ENCODE measurements around the gene TBX15.
"Not testable (repeated sequence)": the region's sequence is repeated elsewhere in the genome, so short reads cannot be mapped to it uniquely, and the experiment has no call there.

Gene TBX15

DNA sequence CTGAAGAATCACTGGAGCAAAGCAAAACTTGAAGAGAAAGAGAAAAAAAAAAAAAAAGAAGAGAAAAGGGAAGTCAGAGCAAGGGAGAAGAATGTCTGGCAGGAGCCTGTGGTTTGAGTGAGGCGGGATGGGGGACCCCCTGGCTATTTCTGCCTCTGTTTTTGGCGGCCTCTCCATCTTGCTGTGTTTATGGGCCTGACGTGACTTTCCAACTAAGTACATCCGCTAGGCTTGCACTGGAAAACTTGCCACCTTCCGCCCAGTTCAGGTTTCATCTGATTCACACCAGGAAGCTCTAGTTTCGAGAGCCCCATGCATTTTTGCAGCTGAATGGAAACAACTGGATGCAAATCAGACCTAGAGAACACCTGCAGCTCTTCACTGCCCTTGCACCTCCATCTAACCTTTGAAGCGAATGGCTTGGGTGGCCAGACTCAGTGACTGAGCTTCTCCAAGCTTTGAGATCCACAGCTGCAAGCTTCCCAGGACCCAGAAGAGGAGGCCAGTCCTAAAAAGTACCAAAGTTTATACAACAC, 28.0 kb downstream of the TBX15 start:
- TF ChIP-seq, protein P1, sequence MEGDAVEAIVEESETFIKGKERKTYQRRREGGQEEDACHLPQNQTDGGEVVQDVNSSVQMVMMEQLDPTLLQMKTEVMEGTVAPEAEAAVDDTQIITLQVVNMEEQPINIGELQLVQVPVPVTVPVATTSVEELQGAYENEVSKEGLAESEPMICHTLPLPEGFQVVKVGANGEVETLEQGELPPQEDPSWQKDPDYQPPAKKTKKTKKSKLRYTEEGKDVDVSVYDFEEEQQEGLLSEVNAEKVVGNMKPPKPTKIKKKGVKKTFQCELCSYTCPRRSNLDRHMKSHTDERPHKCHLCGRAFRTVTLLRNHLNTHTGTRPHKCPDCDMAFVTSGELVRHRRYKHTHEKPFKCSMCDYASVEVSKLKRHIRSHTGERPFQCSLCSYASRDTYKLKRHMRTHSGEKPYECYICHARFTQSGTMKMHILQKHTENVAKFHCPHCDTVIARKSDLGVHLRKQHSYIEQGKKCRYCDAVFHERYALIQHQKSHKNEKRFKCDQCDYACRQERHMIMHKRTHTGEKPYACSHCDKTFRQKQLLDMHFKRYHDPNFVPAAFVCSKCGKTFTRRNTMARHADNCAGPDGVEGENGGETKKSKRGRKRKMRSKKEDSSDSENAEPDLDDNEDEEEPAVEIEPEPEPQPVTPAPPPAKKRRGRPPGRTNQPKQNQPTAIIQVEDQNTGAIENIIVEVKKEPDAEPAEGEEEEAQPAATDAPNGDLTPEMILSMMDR (IDR thresholded peaks at IDR 0.05; ENCODE audit: insufficient read depth, low read depth, low read length, missing control alignments) = no peak
- peak; percentile 60 for DNase-seq (ENCODE audit: low read depth)
- H3K4me3 ChIP-seq (ENCODE audit: low read depth, low read length) = no peak overlapping the region

DNA sequence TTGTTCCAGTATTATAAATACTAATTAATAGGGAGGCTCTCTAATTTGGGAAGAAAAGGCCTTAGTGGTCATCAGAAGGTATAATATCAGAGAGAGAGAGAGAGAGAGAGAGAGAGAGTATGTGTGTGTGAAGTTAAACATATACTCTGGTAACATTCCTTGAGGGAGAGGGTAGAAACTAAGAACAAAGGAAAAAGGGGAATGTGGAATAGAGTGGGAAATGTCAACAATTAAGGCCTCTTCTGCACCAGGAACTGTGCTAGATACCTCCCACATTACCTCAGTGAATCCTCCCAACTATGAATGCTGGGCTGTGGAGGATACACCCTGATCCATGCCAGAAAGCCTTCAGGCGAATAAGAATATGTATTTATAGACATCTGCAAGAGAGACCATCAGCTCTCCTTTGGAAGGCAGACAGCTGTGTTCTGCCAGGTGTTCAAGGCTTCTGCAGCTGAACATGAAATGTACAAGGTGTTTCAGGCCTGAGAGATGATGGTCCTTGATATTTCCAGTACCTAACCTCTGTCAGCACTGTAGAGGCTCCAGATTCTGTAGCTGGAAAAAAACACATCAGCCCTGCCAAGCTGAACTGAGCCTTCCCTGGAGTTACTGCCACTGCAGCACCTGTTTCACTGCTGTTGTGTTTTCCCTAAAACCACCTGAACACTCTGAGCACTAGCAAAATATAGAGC, 29.1 kb downstream of the TBX15 start:
- H3K4me3 ChIP-seq (ENCODE audit: low read depth, low read length) = no peak overlapping the region
- TF ChIP-seq, protein P1 (IDR thresholded peaks at IDR 0.05; ENCODE audit: insufficient read depth, low read depth, low read length, missing control alignments) = no peak
- no peak for DNase-seq (ENCODE audit: low read depth)

DNA sequence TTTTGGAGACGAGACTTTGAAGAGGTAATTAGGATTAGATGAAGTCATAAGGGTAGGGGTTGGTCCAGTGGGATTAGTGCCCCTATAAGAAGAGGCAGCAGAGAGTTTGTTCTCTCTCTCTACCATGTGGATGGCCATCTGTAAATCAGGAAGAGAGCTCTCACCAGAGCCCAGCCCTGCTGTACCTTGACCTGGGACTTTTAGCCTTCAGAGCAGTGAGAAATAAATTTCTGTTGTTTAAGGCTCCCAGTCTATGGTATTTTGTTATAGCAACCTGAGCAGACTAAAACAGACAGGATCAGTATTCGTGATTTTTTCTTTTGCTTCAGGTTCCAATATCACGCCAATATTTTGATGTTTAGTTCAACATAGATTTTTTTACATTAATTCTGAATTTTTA, 30.0 kb downstream of the TBX15 start:
- no peak for DNase-seq (ENCODE audit: low read depth)
- no peak overlapping the region for H3K4me3 ChIP-seq (ENCODE audit: low read depth, low read length)
- TF ChIP-seq, protein P1 (IDR thresholded peaks at IDR 0.05; ENCODE audit: insufficient read depth, low read depth, low read length, missing control alignments) = no peak

DNA sequence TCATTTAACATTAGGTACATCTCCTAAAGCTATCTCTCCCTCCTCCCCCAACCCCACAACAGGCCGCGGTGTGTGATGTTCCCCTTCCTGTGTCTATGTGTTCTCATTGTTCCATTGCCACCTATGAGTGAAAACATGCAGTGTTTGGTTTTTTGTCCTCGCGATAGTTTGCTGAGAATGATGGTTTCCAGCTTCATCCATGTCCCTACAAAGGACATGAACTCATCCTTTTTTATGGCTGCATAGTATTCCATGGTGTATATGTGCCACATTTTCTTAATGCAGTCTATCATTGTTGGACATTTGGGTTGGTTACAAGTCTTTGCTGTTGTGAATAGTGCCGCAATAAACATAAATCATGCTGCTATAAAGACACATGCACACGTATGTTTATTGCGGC, 30.6 kb downstream of the TBX15 start:
- not testable (repeated sequence) for H3K4me3 ChIP-seq (ENCODE audit: low read depth, low read length); DNase-seq (ENCODE audit: low read depth)

DNA sequence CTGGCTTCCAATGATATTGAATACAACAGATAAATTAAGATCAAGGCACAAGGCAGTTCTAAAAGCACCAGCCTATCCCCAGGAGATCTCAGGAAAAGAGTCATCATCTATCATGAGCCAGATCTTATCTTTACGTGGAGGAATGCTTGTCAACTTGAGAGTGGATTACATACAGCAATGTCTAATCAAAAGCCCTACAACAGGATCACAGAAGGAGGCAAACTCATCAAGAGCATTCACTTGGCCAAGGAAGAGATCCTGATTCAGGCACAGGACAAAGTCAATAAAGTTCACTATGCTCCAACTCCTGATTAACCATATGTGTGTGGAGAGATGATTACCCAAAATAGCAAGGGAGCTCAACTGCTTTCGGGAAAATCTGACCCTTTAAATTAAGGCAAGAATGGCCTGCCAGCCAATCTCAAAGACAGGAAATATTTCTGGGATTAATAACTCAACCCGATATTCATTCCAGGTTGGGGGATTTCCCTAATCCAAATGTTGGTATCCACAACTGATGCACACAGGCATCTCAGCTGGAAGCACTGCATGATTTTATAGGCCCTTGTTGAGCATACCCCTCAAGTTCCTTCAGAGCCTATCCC, 33.7 kb downstream of the TBX15 start:
- TF ChIP-seq, protein P1 (IDR thresholded peaks at IDR 0.05; ENCODE audit: insufficient read depth, low read depth, low read length, missing control alignments) = no peak
- no peak overlapping the region for H3K4me3 ChIP-seq (ENCODE audit: low read depth, low read length)
- no peak for DNase-seq (ENCODE audit: low read depth)

DNA sequence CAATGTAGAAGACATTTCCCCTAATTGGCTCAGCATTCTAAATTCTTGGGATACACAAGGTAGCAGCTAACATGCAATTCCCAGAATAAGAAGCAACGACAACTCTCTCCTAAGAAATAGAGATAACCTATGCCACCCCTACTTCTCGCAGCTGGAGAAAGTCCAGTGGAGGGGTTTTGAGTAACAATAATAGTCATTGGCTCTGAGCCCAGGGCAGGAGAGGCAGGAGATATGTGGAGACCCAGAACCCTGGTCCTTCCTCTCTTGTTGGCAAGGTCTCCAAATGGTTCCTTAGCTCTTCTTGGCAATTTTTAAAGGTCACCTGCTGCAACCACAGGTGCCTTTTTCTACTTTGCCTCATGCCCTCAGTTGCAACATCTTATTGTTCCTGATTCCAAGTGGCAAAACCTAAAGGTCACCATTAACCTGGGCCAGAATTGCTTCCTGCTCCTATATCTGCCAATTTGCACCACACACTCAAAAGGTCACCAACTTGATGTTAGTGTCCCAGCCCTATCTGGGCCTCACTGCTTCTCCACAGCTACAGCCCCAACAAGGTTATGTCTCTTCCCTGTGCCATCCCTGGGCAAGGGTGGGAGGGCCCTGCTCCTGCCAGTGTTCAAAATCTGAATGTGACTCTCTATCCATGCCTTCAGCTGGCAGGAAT, 36.7 kb downstream of the TBX15 start:
- H3K4me3 ChIP-seq (ENCODE audit: low read depth, low read length) = no peak overlapping the region
- TF ChIP-seq, protein P1 (IDR thresholded peaks at IDR 0.05; ENCODE audit: insufficient read depth, low read depth, low read length, missing control alignments) = no peak
- DNase-seq (ENCODE audit: low read depth) = no peak

DNA sequence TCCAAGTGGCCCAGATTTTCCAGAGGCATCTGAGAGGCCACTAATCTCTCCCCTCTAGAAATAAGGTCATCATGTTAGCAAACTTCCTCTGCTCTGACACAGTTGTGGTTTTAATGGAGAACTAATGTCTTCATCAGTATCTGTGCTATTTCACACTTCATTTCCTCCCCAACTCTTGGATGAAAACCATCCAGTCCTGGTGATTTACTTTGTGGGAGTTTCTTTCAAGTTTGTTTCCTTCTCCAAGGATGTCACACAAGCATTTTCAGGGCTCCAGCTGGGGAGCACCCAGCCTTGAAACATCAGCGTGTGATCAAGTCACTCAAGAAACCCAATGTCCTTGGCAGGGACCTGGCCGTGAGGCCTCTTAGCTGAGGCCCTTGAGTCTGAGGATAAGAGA, 38.8 kb downstream of the TBX15 start:
- no peak overlapping the region for H3K4me3 ChIP-seq (ENCODE audit: low read depth, low read length)
- DNase-seq (ENCODE audit: low read depth) = no peak
- TF ChIP-seq, protein P1 (IDR thresholded peaks at IDR 0.05; ENCODE audit: insufficient read depth, low read depth, low read length, missing control alignments) = no peak
